ENCODE measurements around the gene F7. TPM values are rescaled to one million over a fixed set of nuclear protein-coding genes. Genes with fewer than 3 reads are reported as not detected.

F7 gene
- total RNA-seq, 1 donor from 2014 or later, result not detected

GRCh38 chr13:113143466-113144254 is 38.1 kb downstream of the F7 start:
- peaks cover 4% of the 10 kb centered on the region for H3K27me3 Mint-ChIP-seq (ENCODE audit: unreplicated experiment)
- no peaks in the 10 kb centered on the region for H3K9me3 Mint-ChIP-seq (ENCODE audit: unreplicated experiment)
- H3K4me3 Mint-ChIP-seq (ENCODE audit: unreplicated experiment), result no peak overlapping the region
- DNase-seq (ENCODE audit: extremely low spot score, unreplicated experiment), result no peak
- H3K36me3 Mint-ChIP-seq (ENCODE audit: unreplicated experiment), result no peaks in the 10 kb centered on the region
- H3K27ac Mint-ChIP-seq (ENCODE audit: unreplicated experiment), result no peak overlapping the region
- no peak for TF ChIP-seq CTCF (IDR thresholded peaks at IDR 0.05)
- no peaks in the 10 kb centered on the region for H3K4me1 Mint-ChIP-seq (ENCODE audit: unreplicated experiment)

GRCh38 chr13:113144255-113144629 is 38.7 kb downstream of the F7 start:
- TF ChIP-seq CTCF (IDR thresholded peaks at IDR 0.05), result no peak
- Mint-ChIP-seq H3K27ac (ENCODE audit: unreplicated experiment) (no peak overlapping the region), H3K27me3 (ENCODE audit: unreplicated experiment) (no peaks in the 10 kb centered on the region), H3K9me3 (ENCODE audit: unreplicated experiment) (no peaks in the 10 kb centered on the region), H3K4me3 (ENCODE audit: unreplicated experiment) (no peak overlapping the region), H3K4me1 (ENCODE audit: unreplicated experiment) (no peaks in the 10 kb centered on the region), H3K36me3 (ENCODE audit: unreplicated experiment) (no peaks in the 10 kb centered on the region)
- DNase-seq (ENCODE audit: extremely low spot score, unreplicated experiment), result peak; percentile 67

GRCh38 chr13:113145496-113145895 is 39.9 kb downstream of the F7 start:
- H3K4me1 Mint-ChIP-seq (ENCODE audit: unreplicated experiment), result no peaks in the 10 kb centered on the region
- H3K36me3 Mint-ChIP-seq (ENCODE audit: unreplicated experiment), result no peaks in the 10 kb centered on the region
- peak; percentile 27 for DNase-seq (ENCODE audit: extremely low spot score, unreplicated experiment)
- H3K4me3 Mint-ChIP-seq (ENCODE audit: unreplicated experiment), result no peak overlapping the region
- no peak for TF ChIP-seq CTCF (IDR thresholded peaks at IDR 0.05)
- no peaks in the 10 kb centered on the region for H3K27me3 Mint-ChIP-seq (ENCODE audit: unreplicated experiment)
- H3K9me3 Mint-ChIP-seq (ENCODE audit: unreplicated experiment), result no peaks in the 10 kb centered on the region
- no peak overlapping the region for H3K27ac Mint-ChIP-seq (ENCODE audit: unreplicated experiment)

GRCh38 chr13:113145911-113146598 is 40.5 kb downstream of the F7 start:
- H3K27me3 Mint-ChIP-seq (ENCODE audit: unreplicated experiment), result no peaks in the 10 kb centered on the region
- H3K4me3 Mint-ChIP-seq (ENCODE audit: unreplicated experiment), result no peak overlapping the region
- H3K36me3 Mint-ChIP-seq (ENCODE audit: unreplicated experiment), result no peaks in the 10 kb centered on the region
- H3K27ac Mint-ChIP-seq (ENCODE audit: unreplicated experiment), result no peak overlapping the region
- TF ChIP-seq CTCF (IDR thresholded peaks at IDR 0.05), result no peak
- H3K4me1 Mint-ChIP-seq (ENCODE audit: unreplicated experiment), result no peaks in the 10 kb centered on the region
- peak; percentile 57 for DNase-seq (ENCODE audit: extremely low spot score, unreplicated experiment)
- no peaks in the 10 kb centered on the region for H3K9me3 Mint-ChIP-seq (ENCODE audit: unreplicated experiment)

- Mint-ChIP-seq H3K4me3 (ENCODE audit: unreplicated experiment) (no peak overlapping the region), H3K9me3 (ENCODE audit: unreplicated experiment) (no peaks in the 10 kb centered on the region), H3K27me3 (ENCODE audit: unreplicated experiment) (no peaks in the 10 kb centered on the region), H3K36me3 (ENCODE audit: unreplicated experiment) (no peaks in the 10 kb centered on the region), H3K4me1 (ENCODE audit: unreplicated experiment) (no peaks in the 10 kb centered on the region), H3K27ac (ENCODE audit: unreplicated experiment) (no peak overlapping the region)
- no peak for TF ChIP-seq CTCF (IDR thresholded peaks at IDR 0.05)
- peak; percentile 77 for DNase-seq (ENCODE audit: extremely low spot score, unreplicated experiment)
Observed at GRCh38 chr13:113146750-113147149, 41.2 kb downstream of the F7 start.

All from osteocyte (in vitro differentiated cells).